ENCODE results near the gene SPEF1.

SPEF1 gene

GRCh38 chr20:3738111-3739053, 42.9 kb downstream of the SPEF1 start:
- no CpG with 5 or more reads among the region's 11 CpGs for WGBS, 2 donors (ENCODE audit: extremely low coverage in 2 of 2, insufficient read length in 2 of 2, insufficient replicate concordance in 1 of 2)
- H3K27me3 ChIP-seq (ENCODE audit: control insufficient read depth in 3 of 3, insufficient read depth in 3 of 3, low read depth in 1 of 3, low read length in 3 of 3): peaks cover 0 to 4% (median 3%) of the 10 kb centered on the region in 3 experiments
- peak overlapping the region; percentile 64 for H3K9ac ChIP-seq (ENCODE audit: low read depth, low read length, poor library complexity)
- H2BK15ac ChIP-seq (ENCODE audit: low read length): no peak overlapping the region
- no peak overlapping the region for H4K8ac ChIP-seq (ENCODE audit: low read depth, low read length)
- no peak overlapping the region for H2BK120ac ChIP-seq (ENCODE audit: low read depth, low read length)
- no peak overlapping the region for H3K4me2 ChIP-seq (ENCODE audit: insufficient read depth, low read length, poor library complexity, severe bottlenecking)
- H2AFZ ChIP-seq (ENCODE audit: low read length): peak overlapping the region; percentile 86
- H2BK5ac ChIP-seq (ENCODE audit: low read length): no peak overlapping the region
- peaks cover 6 to 19% of the 10 kb centered on the region in 2 donors for H3K4me1 ChIP-seq (ENCODE audit: control insufficient read depth in 2 of 2, insufficient read depth in 1 of 2, low read depth in 1 of 2, low read length in 2 of 2)
- H3K4ac ChIP-seq (ENCODE audit: low read length): no peak overlapping the region
- H3K14ac ChIP-seq (ENCODE audit: low read length): no peak overlapping the region
- no peak overlapping the region for H3K27ac ChIP-seq (replicated peaks; ENCODE audit: low read length)
- H3K18ac ChIP-seq (ENCODE audit: low read length): peak overlapping the region; percentile 7
- peak overlapping the region; percentile 50 for H4K91ac ChIP-seq (ENCODE audit: low read depth, low read length, poor library complexity)
- no peak overlapping the region for H2AK5ac ChIP-seq (ENCODE audit: low read depth, low read length)
- DNase-seq (ENCODE audit: low spot score): no peak
- no peaks in the 10 kb centered on the region for H3K79me1 ChIP-seq (ENCODE audit: low read depth, low read length)
- H3K9me3 ChIP-seq (replicated peaks in 1 of 2; ENCODE audit: control insufficient read depth in 2 of 2, insufficient read depth in 1 of 2, low read depth in 1 of 2, low read length in 2 of 2): no peaks in the 10 kb centered on the region
- H2BK12ac ChIP-seq (ENCODE audit: low read length): no peak overlapping the region
- H3K36me3 ChIP-seq (replicated peaks in 1 of 2; ENCODE audit: control insufficient read depth in 2 of 2, insufficient read depth in 2 of 2, low read length in 2 of 2): no peaks in the 10 kb centered on the region
- H3K4me3 ChIP-seq (ENCODE audit: low read length in 2 of 2): no peak overlapping the region
- peak overlapping the region; percentile 17 for H3K23ac ChIP-seq (ENCODE audit: low read depth, low read length, poor library complexity)

DNA sequence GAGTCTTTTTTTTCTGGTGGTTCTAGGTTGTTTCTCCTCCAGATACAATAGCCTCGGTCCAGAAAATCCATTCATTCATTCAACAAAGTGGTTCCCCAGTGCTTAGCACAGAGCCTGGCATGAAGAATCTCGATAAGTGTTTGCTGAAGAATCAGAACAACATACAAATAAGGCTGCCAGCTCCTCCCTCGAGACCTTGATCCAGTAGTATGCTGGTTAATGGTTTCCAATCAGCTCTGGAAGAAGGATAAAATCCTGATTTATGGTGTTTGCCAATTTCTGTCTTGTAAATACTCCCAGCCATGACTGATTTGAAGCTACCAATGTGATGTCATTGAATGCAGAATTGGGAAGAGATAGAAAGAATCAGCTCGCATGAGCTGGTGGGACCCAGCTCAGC, 45.5 kb downstream of the SPEF1 start:
- no peak overlapping the region for H2AK5ac ChIP-seq (ENCODE audit: low read depth, low read length)
- no peak overlapping the region for H3K23ac ChIP-seq (ENCODE audit: low read depth, low read length, poor library complexity)
- H3K4me3 ChIP-seq (ENCODE audit: low read length in 2 of 2): no peak overlapping the region
- no peak overlapping the region for H3K27ac ChIP-seq (replicated peaks; ENCODE audit: low read length)
- H3K79me1 ChIP-seq (ENCODE audit: low read depth, low read length): no peaks in the 10 kb centered on the region
- H3K27me3 ChIP-seq (ENCODE audit: control insufficient read depth in 3 of 3, insufficient read depth in 3 of 3, low read depth in 1 of 3, low read length in 3 of 3): peaks cover 0 to 25% (median 12%) of the 10 kb centered on the region in 3 experiments
- H3K14ac ChIP-seq (ENCODE audit: low read length): no peak overlapping the region
- WGBS, 2 donors (ENCODE audit: extremely low coverage in 2 of 2, insufficient read length in 2 of 2, insufficient replicate concordance in 1 of 2): no CpG with 5 or more reads among the region's 4 CpGs
- no peak overlapping the region for H4K8ac ChIP-seq (ENCODE audit: low read depth, low read length)
- no peak overlapping the region for H2BK120ac ChIP-seq (ENCODE audit: low read depth, low read length)
- no peak overlapping the region for H2BK5ac ChIP-seq (ENCODE audit: low read length)
- H3K36me3 ChIP-seq (replicated peaks in 1 of 2; ENCODE audit: control insufficient read depth in 2 of 2, insufficient read depth in 2 of 2, low read length in 2 of 2): no peaks in the 10 kb centered on the region
- no peak overlapping the region for H3K9ac ChIP-seq (ENCODE audit: low read depth, low read length, poor library complexity)
- H4K91ac ChIP-seq (ENCODE audit: low read depth, low read length, poor library complexity): no peak overlapping the region
- H2AFZ ChIP-seq (ENCODE audit: low read length): no peak overlapping the region
- H3K18ac ChIP-seq (ENCODE audit: low read length): no peak overlapping the region
- H2BK12ac ChIP-seq (ENCODE audit: low read length): no peak overlapping the region
- H2BK15ac ChIP-seq (ENCODE audit: low read length): no peak overlapping the region
- H3K9me3 ChIP-seq (replicated peaks in 1 of 2; ENCODE audit: control insufficient read depth in 2 of 2, insufficient read depth in 1 of 2, low read depth in 1 of 2, low read length in 2 of 2): no peaks in the 10 kb centered on the region
- no peak overlapping the region for H3K4ac ChIP-seq (ENCODE audit: low read length)
- no peak overlapping the region for H3K4me2 ChIP-seq (ENCODE audit: insufficient read depth, low read length, poor library complexity, severe bottlenecking)
- H3K4me1 ChIP-seq (ENCODE audit: control insufficient read depth in 2 of 2, insufficient read depth in 1 of 2, low read depth in 1 of 2, low read length in 2 of 2): peaks cover 12 to 23% of the 10 kb centered on the region in 2 donors
- DNase-seq (ENCODE audit: low spot score): no peak

DNA sequence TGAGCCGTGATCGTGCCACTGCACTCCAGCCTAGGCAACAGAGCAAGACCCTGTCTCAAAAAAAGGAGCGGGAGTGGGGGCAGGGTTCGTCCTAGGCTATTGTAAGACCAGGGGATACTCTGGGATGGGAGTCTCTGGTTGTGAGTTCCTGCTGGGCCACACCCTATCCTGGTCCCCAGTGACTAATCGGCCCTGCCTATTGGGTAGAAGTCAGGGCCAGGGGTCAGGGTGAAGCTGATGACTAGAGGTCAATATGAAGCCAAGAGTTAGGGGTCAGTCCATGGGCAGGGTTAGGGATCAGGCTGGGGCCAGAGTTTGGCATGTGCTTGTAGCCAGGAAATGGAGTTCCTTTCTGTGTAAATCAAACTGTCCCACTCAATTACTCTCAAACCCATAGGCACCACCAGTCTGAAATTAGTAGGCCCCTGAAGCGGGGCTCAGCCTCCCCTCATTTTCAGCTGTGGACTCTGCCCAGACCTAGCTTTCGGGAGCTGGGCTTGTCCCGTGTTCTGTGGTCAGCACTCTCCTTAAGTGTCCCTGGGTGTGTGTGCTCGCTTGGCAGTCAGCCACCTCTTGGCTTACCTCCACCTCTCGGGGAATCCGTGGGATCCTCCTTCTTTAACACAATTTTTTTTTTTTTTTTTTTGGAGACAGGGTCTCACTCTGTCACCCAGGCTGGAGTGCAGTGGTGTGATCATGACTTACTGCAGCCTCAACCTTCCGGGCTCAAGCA, 47.0 kb downstream of the SPEF1 start:
- no peak overlapping the region for H4K91ac ChIP-seq (ENCODE audit: low read depth, low read length, poor library complexity)
- H3K4me1 ChIP-seq (ENCODE audit: control insufficient read depth in 2 of 2, insufficient read depth in 1 of 2, low read depth in 1 of 2, low read length in 2 of 2): peaks cover 9 to 12% of the 10 kb centered on the region in 2 donors
- H2BK120ac ChIP-seq (ENCODE audit: low read depth, low read length): no peak overlapping the region
- no peaks in the 10 kb centered on the region for H3K9me3 ChIP-seq (replicated peaks in 1 of 2; ENCODE audit: control insufficient read depth in 2 of 2, insufficient read depth in 1 of 2, low read depth in 1 of 2, low read length in 2 of 2)
- H2AFZ ChIP-seq (ENCODE audit: low read length): peak overlapping the region; percentile 33
- WGBS, 2 donors (ENCODE audit: extremely low coverage in 2 of 2, insufficient read length in 2 of 2, insufficient replicate concordance in 1 of 2): no CpG with 5 or more reads among the region's 12 CpGs
- no peak overlapping the region for H2BK15ac ChIP-seq (ENCODE audit: low read length)
- no peak overlapping the region for H2BK12ac ChIP-seq (ENCODE audit: low read length)
- no peak overlapping the region for H3K9ac ChIP-seq (ENCODE audit: low read depth, low read length, poor library complexity)
- no peak overlapping the region for H2BK5ac ChIP-seq (ENCODE audit: low read length)
- no peak overlapping the region for H3K18ac ChIP-seq (ENCODE audit: low read length)
- no peak overlapping the region for H3K27ac ChIP-seq (replicated peaks; ENCODE audit: low read length)
- no peaks in the 10 kb centered on the region for H3K36me3 ChIP-seq (replicated peaks in 1 of 2; ENCODE audit: control insufficient read depth in 2 of 2, insufficient read depth in 2 of 2, low read length in 2 of 2)
- no peak overlapping the region for H3K4ac ChIP-seq (ENCODE audit: low read length)
- no peak overlapping the region for H3K14ac ChIP-seq (ENCODE audit: low read length)
- DNase-seq (ENCODE audit: low spot score): no peak
- no peaks in the 10 kb centered on the region for H3K79me1 ChIP-seq (ENCODE audit: low read depth, low read length)
- H3K23ac ChIP-seq (ENCODE audit: low read depth, low read length, poor library complexity): no peak overlapping the region
- no peak overlapping the region for H4K8ac ChIP-seq (ENCODE audit: low read depth, low read length)
- H3K4me3 ChIP-seq (ENCODE audit: low read length in 2 of 2): no peak overlapping the region
- no peak overlapping the region for H3K4me2 ChIP-seq (ENCODE audit: insufficient read depth, low read length, poor library complexity, severe bottlenecking)
- H2AK5ac ChIP-seq (ENCODE audit: low read depth, low read length): peak overlapping the region; percentile 65
- peaks cover 0 to 35% (median 12%) of the 10 kb centered on the region in 3 experiments for H3K27me3 ChIP-seq (ENCODE audit: control insufficient read depth in 3 of 3, insufficient read depth in 3 of 3, low read depth in 1 of 3, low read length in 3 of 3)
